IPS-15b (cell line): ENCODE measurements around the gene RNF17.
A peak's percentile ranks its signal among the peaks of the same experiment; 100 is the strongest.
"Not testable (repeated sequence)": the region's sequence is repeated elsewhere in the genome, so short reads cannot be mapped to it uniquely, and the experiment has no call there.

Experiments
- H3K27me3 ChIP-seq: one replicate; pipeline ENCODE4 v1.6.1; 2013; ENCODE audit warnings: low read length; ENCODE audit not compliant: control insufficient read depth, insufficient read depth
- H3K36me3 ChIP-seq: one replicate; pipeline ENCODE4 v1.6.1; 2013; ENCODE audit warnings: low read length; ENCODE audit not compliant: control insufficient read depth, insufficient read depth
- H3K4me1 ChIP-seq: one replicate; pipeline ENCODE4 v1.6.1; 2013; ENCODE audit warnings: mild to moderate bottlenecking, low read length; ENCODE audit not compliant: control insufficient read depth, insufficient read depth
- H3K4me3 ChIP-seq: one replicate; pipeline ENCODE4 v1.5.1; 2013; ENCODE audit warnings: low read depth, low read length
- H3K9ac ChIP-seq: one replicate; pipeline ENCODE4 v1.6.1; 2013; ENCODE audit warnings: low read depth, mild to moderate bottlenecking, low read length
- H3K9me3 ChIP-seq: one replicate; pipeline ENCODE4 v1.6.1; 2013; ENCODE audit warnings: mild to moderate bottlenecking, low read length; ENCODE audit not compliant: control insufficient read depth, insufficient read depth

RNF17 gene

DNA sequence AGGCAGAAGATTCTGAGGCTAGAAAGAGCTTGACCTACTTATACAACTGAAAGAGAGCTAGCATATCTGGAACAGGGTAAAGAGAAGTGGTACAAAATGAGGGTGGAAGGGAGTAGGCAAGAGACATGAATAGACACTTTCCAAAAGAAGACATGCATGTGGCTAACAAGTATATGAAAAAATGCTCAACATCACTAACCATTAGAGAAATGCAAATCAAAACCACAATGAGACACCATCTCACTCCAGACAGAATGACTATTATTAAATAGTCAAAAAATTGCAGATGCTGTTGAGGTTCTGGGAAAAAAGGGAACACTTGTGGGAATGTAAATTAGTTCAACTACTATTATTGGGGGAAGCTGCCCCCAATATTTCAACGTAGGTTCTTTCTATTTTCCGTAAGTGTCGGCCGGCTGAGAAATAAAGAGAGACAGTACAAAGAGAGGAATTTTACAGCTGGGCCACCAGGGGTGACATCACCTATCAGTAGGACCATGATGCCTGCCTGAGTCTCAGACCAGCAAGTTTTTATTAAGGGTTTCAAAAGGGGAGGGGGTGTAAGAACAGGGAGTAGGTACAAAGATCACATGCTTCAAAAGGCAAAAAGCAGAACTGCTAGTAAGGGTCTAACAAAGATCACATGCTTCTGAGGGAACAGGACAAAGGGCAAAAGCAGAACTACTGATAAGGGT is 32.9 kb upstream of the RNF17 start:
- H3K9ac ChIP-seq, H3K9me3 ChIP-seq, H3K4me1 ChIP-seq, H3K4me3 ChIP-seq, H3K36me3 ChIP-seq, H3K27me3 ChIP-seq: not testable (repeated sequence)

DNA sequence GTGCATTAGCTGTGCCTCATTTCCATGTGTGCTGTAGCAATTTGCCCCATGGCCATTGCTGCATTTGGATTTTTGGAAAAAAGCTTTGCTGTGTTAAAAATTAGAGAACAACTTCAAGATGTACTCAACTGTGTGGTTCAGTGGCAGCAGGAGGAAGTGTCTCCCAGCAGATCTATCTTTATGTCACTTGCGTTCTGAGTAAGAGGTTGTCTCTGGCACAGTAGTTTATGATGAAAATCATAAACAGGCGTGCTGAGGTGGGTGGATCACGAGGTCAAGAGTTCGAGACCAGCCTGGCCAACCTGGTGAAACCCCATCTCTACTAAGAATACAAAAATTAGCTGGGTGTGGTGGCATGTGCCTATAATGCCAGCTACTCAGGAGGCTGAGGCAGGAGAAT is 29.0 kb upstream of the RNF17 start:
- H3K4me1 ChIP-seq, result no peaks in the 10 kb centered on the region

DNA sequence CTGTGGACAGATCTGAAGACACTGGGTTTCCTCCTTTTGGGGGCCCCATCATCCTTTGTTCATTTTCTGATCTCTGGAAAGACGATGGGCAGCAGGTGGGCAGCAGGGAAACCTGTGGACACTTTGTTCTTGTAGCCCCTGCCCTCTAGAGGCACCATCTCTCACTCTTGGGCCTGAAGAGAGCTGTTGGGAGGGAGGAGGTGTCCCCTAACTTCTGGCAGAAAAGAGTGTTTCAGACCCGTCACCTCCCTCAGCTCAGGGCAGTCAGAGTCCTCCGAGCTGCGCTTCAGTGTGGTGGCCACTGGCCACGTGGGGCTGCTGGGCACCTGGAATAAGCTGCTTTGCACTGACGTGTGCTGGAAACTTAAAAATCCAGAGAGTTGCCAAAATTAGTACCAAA is 26.9 kb upstream of the RNF17 start:
- Histone ChIP-seq H3K9me3 (no peaks in the 10 kb centered on the region), H3K36me3 (no peaks in the 10 kb centered on the region), H3K9ac (no peak overlapping the region), H3K4me1 (no peaks in the 10 kb centered on the region), H3K27me3 (no peaks in the 10 kb centered on the region), H3K4me3 (no peak overlapping the region)

More for the DNA sequence above, 29.0 kb upstream of the RNF17 start:
- Histone ChIP-seq H3K4me3 (no peak overlapping the region), H3K27me3 (no peaks in the 10 kb centered on the region), H3K36me3 (no peaks in the 10 kb centered on the region), H3K9ac (no peak overlapping the region), H3K9me3 (no peaks in the 10 kb centered on the region)

DNA sequence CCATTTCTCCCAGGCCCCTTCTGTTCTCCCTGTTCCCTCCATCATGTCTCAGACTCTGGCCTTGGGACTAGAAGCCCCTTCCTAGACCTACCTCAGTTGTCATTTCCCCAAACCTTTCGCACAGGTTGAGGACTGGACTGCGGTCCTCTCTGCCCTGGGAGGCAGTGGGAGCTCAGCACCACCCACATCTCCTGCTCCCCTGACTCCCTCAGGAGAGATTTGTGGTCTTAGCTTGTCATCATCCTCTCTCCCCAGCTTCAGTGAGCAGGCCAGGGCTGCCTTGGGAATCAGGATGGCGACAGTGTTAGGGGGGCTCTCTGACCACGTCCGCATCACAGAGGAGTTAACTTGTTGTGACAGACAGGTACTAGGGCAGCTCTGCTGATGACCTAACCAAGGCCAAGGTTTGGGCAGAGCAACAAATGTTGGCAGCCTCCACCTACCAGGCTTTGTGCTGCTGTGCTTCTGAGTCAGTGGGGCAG is 25.6 kb upstream of the RNF17 start:
- H3K9me3 ChIP-seq, result no peaks in the 10 kb centered on the region
- H3K36me3 ChIP-seq, result no peaks in the 10 kb centered on the region
- no peak overlapping the region for H3K4me3 ChIP-seq
- no peak overlapping the region for H3K9ac ChIP-seq
- no peaks in the 10 kb centered on the region for H3K4me1 ChIP-seq
- H3K27me3 ChIP-seq, result peaks cover 9% of the 10 kb centered on the region

DNA sequence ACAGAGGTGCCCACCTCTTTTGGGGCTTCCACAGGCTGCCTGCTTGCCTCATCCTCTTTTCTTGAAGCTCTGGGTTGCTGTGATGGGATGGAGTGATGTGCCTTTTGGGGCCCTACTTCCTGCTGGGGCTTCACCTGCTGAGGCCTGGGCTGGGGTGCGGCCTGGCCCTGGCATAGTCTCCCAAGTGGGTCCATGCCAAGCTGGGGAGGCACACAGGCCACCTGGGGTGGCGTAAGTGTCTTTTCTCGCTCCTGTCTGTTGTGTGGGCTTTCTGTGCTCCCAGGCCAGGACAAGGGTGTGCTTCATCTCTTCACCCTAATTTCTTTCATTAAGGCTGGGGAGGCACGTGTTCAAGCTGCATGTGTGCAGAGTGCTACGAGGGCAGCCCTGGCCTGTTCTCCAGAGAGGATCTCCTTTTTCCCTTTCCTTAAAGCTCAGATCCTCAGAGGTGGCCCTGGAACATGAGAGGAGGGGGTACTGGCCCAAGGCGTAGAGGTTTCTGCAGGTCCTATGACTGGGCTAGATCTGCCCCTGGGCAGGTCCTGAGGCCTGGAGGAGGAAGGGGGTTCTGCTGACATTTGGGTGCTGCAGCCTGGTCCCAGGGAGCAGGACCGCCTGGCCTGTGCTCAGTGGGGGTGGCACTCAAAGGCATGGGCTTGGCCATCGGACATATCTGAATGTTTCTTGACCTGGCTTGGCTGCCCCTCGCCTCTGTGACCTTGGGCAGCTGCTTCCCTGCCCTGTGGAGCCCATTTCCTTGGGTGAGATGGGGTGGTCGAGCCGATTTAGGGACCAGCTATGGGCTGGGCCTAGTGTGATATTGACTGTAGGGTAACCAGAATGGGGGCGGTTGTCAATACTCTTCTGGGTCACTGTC is 23.7 kb upstream of the RNF17 start:
- no peaks in the 10 kb centered on the region for H3K4me1 ChIP-seq
- no peak overlapping the region for H3K4me3 ChIP-seq
- no peaks in the 10 kb centered on the region for H3K9me3 ChIP-seq
- H3K9ac ChIP-seq, result no peak overlapping the region
- H3K27me3 ChIP-seq, result peaks cover 28% of the 10 kb centered on the region
- no peaks in the 10 kb centered on the region for H3K36me3 ChIP-seq

DNA sequence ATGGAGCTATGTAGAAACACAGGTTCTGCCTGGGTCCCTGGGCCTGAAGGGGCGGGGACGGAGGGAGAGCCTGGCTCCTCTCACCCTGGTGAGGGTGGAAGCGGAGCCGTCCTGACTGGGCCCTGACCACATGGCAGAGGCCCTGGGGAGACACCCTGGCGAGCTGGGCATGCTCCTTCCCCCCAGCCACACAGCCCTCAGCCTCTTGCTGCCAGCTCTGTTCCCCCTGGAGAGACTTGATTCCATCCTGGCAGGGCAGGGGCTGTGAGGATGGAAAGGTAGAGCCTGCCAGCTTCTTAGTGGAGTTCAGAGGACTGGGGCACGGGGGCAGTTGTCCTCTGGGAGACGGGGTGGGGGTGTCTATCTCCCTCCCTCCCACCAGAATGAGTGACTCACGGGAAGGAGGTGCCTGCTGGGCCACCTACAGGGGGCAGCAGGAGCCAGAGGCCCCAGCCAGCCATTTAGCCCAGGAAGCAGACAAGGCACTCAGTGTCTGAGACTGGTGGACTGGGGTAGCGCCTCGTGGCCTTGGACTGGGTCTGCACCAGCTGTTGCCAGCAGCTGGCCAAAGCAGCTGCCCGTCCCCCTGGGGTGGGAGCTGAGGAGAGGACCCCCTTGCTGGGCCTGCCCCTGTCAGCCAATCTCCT is 22.8 kb upstream of the RNF17 start:
- peaks cover 37% of the 10 kb centered on the region for H3K27me3 ChIP-seq
- no peaks in the 10 kb centered on the region for H3K9me3 ChIP-seq
- H3K4me3 ChIP-seq, result no peak overlapping the region
- H3K4me1 ChIP-seq, result no peaks in the 10 kb centered on the region
- no peaks in the 10 kb centered on the region for H3K36me3 ChIP-seq
- H3K9ac ChIP-seq, result no peak overlapping the region

DNA sequence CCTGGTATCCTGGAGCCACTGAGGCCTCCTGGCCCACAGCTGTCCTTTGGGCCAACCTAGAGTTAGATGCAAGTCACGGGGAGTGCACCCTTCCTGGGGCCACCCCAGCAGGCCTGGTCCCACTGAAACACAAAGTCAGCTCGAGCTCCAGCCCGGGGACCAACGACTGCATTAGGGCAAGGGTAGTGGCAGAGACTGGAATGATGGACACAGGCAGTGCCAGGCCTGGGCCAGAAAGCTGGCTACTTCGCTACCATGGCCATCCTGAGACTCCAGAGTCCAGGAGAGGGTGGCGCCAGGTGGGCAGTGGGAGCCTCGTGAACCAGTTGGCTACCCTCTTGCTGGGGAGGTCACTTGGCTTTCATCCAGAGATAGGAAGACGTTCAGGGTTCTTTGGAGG is 22.2 kb upstream of the RNF17 start:
- H3K36me3 ChIP-seq, result no peaks in the 10 kb centered on the region
- H3K4me1 ChIP-seq, result no peaks in the 10 kb centered on the region

DNA sequence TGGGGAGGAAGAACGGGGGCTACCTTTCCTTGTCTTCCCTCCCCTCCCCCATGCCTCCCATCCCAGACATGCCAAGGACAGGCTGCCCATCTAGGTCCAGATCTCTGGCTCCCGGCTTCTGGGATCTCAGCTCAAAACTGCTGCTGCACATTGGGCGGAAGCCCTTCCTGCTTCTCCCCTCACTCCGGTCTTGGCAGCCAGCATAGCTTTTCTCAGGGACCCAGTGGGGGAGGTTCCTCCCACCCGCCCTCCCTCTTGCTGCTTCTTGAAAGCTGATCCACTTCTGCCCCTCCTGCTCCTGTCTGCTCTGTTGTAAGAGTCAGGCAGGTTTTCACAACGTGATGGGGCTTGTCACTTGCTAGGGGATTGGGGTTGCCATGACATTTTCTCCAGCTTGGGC is 21.7 kb upstream of the RNF17 start:
- Histone ChIP-seq H3K27me3 (peaks cover 48% of the 10 kb centered on the region), H3K4me1 (no peaks in the 10 kb centered on the region), H3K9ac (no peak overlapping the region), H3K4me3 (no peak overlapping the region), H3K9me3 (no peaks in the 10 kb centered on the region), H3K36me3 (no peaks in the 10 kb centered on the region)

More for the DNA sequence above, 22.2 kb upstream of the RNF17 start:
- Histone ChIP-seq H3K9me3 (no peaks in the 10 kb centered on the region), H3K4me3 (no peak overlapping the region), H3K9ac (no peak overlapping the region), H3K27me3 (peaks cover 43% of the 10 kb centered on the region)

DNA sequence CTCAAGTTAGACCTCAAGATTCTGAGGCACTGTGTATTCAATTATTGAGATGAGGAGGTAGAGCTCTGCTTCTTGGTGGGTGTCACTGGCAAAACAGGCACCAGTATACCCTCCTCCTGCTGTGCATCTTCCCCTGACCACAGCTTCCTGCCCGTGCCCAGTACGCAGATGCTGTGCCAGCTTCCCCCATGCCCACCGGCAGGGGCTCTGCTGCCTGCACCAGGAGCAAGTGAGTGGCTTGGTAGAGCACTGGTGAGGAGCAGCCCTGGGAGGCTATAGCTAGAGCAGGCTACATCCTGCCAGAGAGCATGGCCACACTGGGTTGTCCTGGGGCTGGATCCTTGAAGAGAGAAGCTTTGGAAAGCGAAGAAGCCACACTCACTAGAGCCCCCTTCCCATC is 21.0 kb upstream of the RNF17 start:
- Histone ChIP-seq H3K4me3 (no peak overlapping the region), H3K9ac (no peak overlapping the region), H3K4me1 (no peaks in the 10 kb centered on the region), H3K27me3 (peaks cover 55% of the 10 kb centered on the region), H3K9me3 (no peaks in the 10 kb centered on the region), H3K36me3 (no peaks in the 10 kb centered on the region)

DNA sequence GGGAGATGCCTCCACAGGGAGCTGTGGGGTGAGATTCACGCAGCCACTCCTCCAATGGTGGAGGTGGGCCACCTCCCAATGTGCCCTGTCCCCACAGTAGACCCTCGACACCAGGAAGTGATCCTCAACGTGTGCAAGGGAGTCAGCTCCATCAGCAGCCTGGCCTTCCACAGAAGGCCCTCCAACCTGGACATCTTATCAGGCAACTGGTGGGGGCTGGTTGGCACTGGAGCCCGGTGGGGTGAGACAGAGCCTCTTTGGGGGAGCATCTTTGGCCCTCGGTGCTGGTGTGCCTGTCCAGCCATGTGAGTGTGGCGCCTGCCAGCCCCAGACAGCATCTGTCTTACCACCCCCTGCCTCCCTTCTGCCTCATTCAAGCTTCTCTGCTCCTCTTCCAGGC is 19.7 kb upstream of the RNF17 start:
- H3K27me3 ChIP-seq, result peaks cover 68% of the 10 kb centered on the region

DNA sequence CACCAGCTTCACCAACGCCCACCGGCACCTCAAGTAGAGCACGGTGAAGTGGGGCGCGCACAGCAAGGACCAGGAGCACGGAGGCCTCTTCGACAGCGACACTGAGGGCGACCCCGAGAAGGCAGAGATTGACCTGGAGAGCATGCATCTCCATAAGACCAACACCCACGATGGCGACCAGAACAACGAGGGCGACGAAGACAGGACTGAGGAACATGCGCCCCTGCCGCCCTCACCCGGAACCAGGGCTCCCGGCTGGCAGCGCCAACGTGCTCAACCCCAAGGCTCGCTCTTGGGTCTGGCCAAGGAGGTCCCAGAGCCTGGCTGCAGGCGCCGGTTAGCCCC is 18.5 kb upstream of the RNF17 start:
- Histone ChIP-seq H3K4me1 (no peaks in the 10 kb centered on the region), H3K9ac (no peak overlapping the region), H3K9me3 (no peaks in the 10 kb centered on the region), H3K27me3 (peaks cover 73% of the 10 kb centered on the region), H3K36me3 (no peaks in the 10 kb centered on the region), H3K4me3 (peak overlapping the region; percentile 47)

More for the DNA sequence above, 19.7 kb upstream of the RNF17 start:
- Histone ChIP-seq H3K4me3 (no peak overlapping the region), H3K9me3 (no peaks in the 10 kb centered on the region), H3K36me3 (no peaks in the 10 kb centered on the region), H3K9ac (no peak overlapping the region), H3K4me1 (no peaks in the 10 kb centered on the region)
